ENCODE measurements around the gene GBF1. TPM values are rescaled to one million over a fixed set of nuclear protein-coding genes. Genes with fewer than 3 reads are reported as not detected.

The GBF1 gene
- polyA plus RNA-seq, 1 donor from 2014 or later = 14.9 TPM

GRCh38 chr10:102297101-102297500 lies 51.8 kb downstream of the GBF1 start:
- Histone ChIP-seq H3K36me3 (ENCODE audit: insufficient read depth, low read length) (no peaks in the 10 kb centered on the region), H2AFZ (ENCODE audit: low read depth, low read length) (no peak overlapping the region), H3K4me3 (ENCODE audit: low read length) (no peak overlapping the region), H3K79me2 (replicated peaks; ENCODE audit: insufficient read depth, low read length) (no peaks in the 10 kb centered on the region), H3K9me3 (ENCODE audit: low read length) (no peaks in the 10 kb centered on the region), H3K9me2 (ENCODE audit: insufficient read depth, low read length) (no peaks in the 10 kb centered on the region), H4K20me1 (ENCODE audit: insufficient read depth) (no peaks in the 10 kb centered on the region), H3K4me2 (ENCODE audit: low read length) (no peak overlapping the region), H3K9ac (ENCODE audit: low read length) (no peak overlapping the region), H3K27ac (ENCODE audit: low read length) (no peak overlapping the region), H3F3A (ENCODE audit: insufficient read depth, low read length, poor library complexity, severe bottlenecking) (no peaks in the 10 kb centered on the region), H3K27me3 (ENCODE audit: insufficient read depth, low read depth, low read length) (no peaks in the 10 kb centered on the region)
- TF ChIP-seq CTCF (IDR thresholded peaks at IDR 0.05; ENCODE audit: poor library complexity, severe bottlenecking) (no peak), EP300 (conservative IDR thresholded peaks at IDR 0.05; ENCODE audit: poor library complexity, severe bottlenecking) (no peak), RAD21 (conservative IDR thresholded peaks at IDR 0.05) (no peak), MXI1 (conservative IDR thresholded peaks at IDR 0.05; ENCODE audit: poor library complexity, severe bottlenecking) (no peak), EZH2 (IDR thresholded peaks at IDR 0.05; ENCODE audit: borderline replicate concordance, insufficient read depth, low read length, poor library complexity, severe bottlenecking) (no peak), REST (IDR thresholded peaks at IDR 0.05; ENCODE audit: borderline replicate concordance) (no peak), TAF1 (IDR thresholded peaks at IDR 0.05; ENCODE audit: low read depth) (no peak), POLR2AphosphoS5 (IDR thresholded peaks at IDR 0.05) (no peak), SMC3 (conservative IDR thresholded peaks at IDR 0.05; ENCODE audit: poor library complexity) (no peak)

DNA sequence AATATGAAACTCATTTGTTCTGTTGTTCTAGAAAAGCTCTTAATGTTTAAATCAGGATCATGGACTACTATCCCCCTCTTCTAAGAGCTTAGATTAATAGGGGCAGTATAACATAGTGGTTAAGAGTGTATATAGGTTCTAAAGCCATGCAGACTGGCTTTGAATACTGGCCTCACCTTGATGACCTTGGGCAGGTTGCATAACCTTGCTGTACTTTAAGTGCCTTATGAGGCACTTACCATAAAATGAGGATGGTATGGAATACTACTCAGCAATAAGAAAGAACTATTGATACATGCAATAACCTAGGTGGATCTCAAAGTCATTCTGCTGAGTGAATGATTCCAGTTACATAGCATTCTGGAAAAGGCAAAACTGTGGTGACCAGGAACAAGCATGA lies 53.6 kb downstream of the GBF1 start:
- TF ChIP-seq EP300 (conservative IDR thresholded peaks at IDR 0.05; ENCODE audit: poor library complexity, severe bottlenecking) (no peak), MXI1 (conservative IDR thresholded peaks at IDR 0.05; ENCODE audit: poor library complexity, severe bottlenecking) (no peak), RAD21 (conservative IDR thresholded peaks at IDR 0.05) (no peak), EZH2 (IDR thresholded peaks at IDR 0.05; ENCODE audit: borderline replicate concordance, insufficient read depth, low read length, poor library complexity, severe bottlenecking) (no peak), POLR2AphosphoS5 (IDR thresholded peaks at IDR 0.05) (no peak), REST (IDR thresholded peaks at IDR 0.05; ENCODE audit: borderline replicate concordance) (no peak), SMC3 (conservative IDR thresholded peaks at IDR 0.05; ENCODE audit: poor library complexity) (no peak), TAF1 (IDR thresholded peaks at IDR 0.05; ENCODE audit: low read depth) (no peak), CTCF (IDR thresholded peaks at IDR 0.05; ENCODE audit: poor library complexity, severe bottlenecking) (no peak)
- Histone ChIP-seq H3K27me3 (ENCODE audit: insufficient read depth, low read depth, low read length) (no peaks in the 10 kb centered on the region), H3K9ac (ENCODE audit: low read length) (no peak overlapping the region), H3K4me3 (ENCODE audit: low read length) (no peak overlapping the region), H3K9me2 (ENCODE audit: insufficient read depth, low read length) (no peaks in the 10 kb centered on the region), H4K20me1 (ENCODE audit: insufficient read depth) (no peaks in the 10 kb centered on the region), H3K79me2 (replicated peaks; ENCODE audit: insufficient read depth, low read length) (peaks cover 4% of the 10 kb centered on the region), H3K9me3 (ENCODE audit: low read length) (no peaks in the 10 kb centered on the region), H3F3A (ENCODE audit: insufficient read depth, low read length, poor library complexity, severe bottlenecking) (no peaks in the 10 kb centered on the region), H3K36me3 (ENCODE audit: insufficient read depth, low read length) (no peaks in the 10 kb centered on the region), H2AFZ (ENCODE audit: low read depth, low read length) (no peak overlapping the region), H3K4me2 (ENCODE audit: low read length) (no peak overlapping the region), H3K27ac (ENCODE audit: low read length) (no peak overlapping the region)

Data from neural cell (in vitro differentiated cells).